Endothelial cell of umbilical vein (primary cell): ENCODE measurements around the gene CD40. TPM values are rescaled to one million over a fixed set of nuclear protein-coding genes. Genes with fewer than 3 reads are reported as not detected.

Experiments
- BruUV-seq: library from RNA; stranded (reverse); fragments of 400-500 nt; replicated peaks from 2 replicates; lab custom pipeline; 2021; lab: Mats Ljungman, UMichigan
- CTCF ChIA-PET: fragments of 300-600, 350-600 bp; sonication (Branson Sonifier 250); formaldehyde crosslinking; loops from one replicate; lab custom pipeline; 2021; ENCODE audit warnings: antibody characterized with exemption, inconsistent platforms; lab: Charles Lee
- POLR2A ChIA-PET: fragments of 300-600, 350-600 bp; sonication (Branson Sonifier 250); formaldehyde crosslinking; loops from one replicate; lab custom pipeline; 2021; ENCODE audit warnings: antibody characterized with exemption, inconsistent platforms; lab: Charles Lee
- DNase-seq: peaks from one replicate; pipeline ENCODE4 v3.0.0-alpha.2; 2011; ENCODE audit warnings: low read depth, low spot score
- FAIRE-seq: peaks from 2 replicates; lab custom pipeline; 2011; peaks lifted over from hg19 to GRCh38; lab: Jason Lieb, UNC
- H2AFZ ChIP-seq: 2 replicates; pipeline ENCODE4 v1.6.0; 2012; ENCODE audit warnings: low read depth, low read length, control low read depth, inconsistent platforms
- H3K27ac ChIP-seq: 2 replicates; pipeline ENCODE4 v1.5.1; 2011; ENCODE audit warnings: low read depth, mild to moderate bottlenecking, control low read depth, low read length, moderate library complexity; ENCODE audit not compliant: insufficient read depth
- H3K27me3 ChIP-seq, 2 experiments: 2 replicates each; pipeline versions ENCODE4 v1.6.0 to v1.6.1; 2011; ENCODE audit warnings: low read length in 2 of 2, mixed read lengths in 1 of 2; ENCODE audit not compliant: control insufficient read depth in 2 of 2, insufficient read depth in 2 of 2
- H3K36me3 ChIP-seq, 2 experiments: 2 replicates in 1 of 2; 3 replicates in 1 of 2; pipeline ENCODE4 v1.5.1; 2011; ENCODE audit warnings: low read length in 2 of 2, mild to moderate bottlenecking in 1 of 2, moderate library complexity in 1 of 2; ENCODE audit not compliant: control insufficient read depth in 2 of 2, insufficient read depth in 2 of 2; ENCODE audit errors: extremely low read depth in 1 of 2
- H3K4me1 ChIP-seq: 3 replicates; pipeline ENCODE4 v1.5.1; 2011; ENCODE audit warnings: mild to moderate bottlenecking, low read length; ENCODE audit not compliant: control insufficient read depth, insufficient read depth; ENCODE audit errors: extremely low read depth
- H3K4me2 ChIP-seq: 2 replicates; pipeline ENCODE4 v1.6.1; 2011; ENCODE audit warnings: low read length, control low read depth, mixed read lengths; ENCODE audit not compliant: insufficient read depth
- H3K4me3 ChIP-seq, 3 experiments: fragments of 200-600 bp in 1 of 3; sonication (generic), shearing (Covaris generic) in 1 of 3; replicated peaks in 1 of 3; 2 replicates each; pipeline ENCODE4 v1.5.1; 2011 to 2016; ENCODE audit warnings: control low read depth in 3 of 3, low read length in 3 of 3, mild to moderate bottlenecking in 2 of 3, inconsistent platforms in 1 of 3, low read depth in 1 of 3, moderate library complexity in 1 of 3; ENCODE audit not compliant: insufficient read depth in 1 of 3
- H3K79me2 ChIP-seq: 2 replicates; pipeline ENCODE4 v1.6.0; 2012; ENCODE audit warnings: low read length, inconsistent platforms; ENCODE audit not compliant: control insufficient read depth, insufficient read depth
- H3K9ac ChIP-seq: replicated peaks from 2 replicates; pipeline ENCODE3; 2011; ENCODE audit warnings: low read length, control low read depth; ENCODE audit not compliant: insufficient read depth; ENCODE audit errors: extremely low read depth
- H3K9me1 ChIP-seq: replicated peaks from 3 replicates; pipeline ENCODE4 v1.6.0; 2011; ENCODE audit warnings: mild to moderate bottlenecking, low read length; ENCODE audit not compliant: control insufficient read depth, insufficient read depth; ENCODE audit errors: extremely low read depth
- H3K9me3 ChIP-seq: replicated peaks from 2 replicates; pipeline ENCODE4 v1.5.1; 2012; ENCODE audit warnings: low read length, inconsistent platforms; ENCODE audit not compliant: control insufficient read depth, insufficient read depth
- H4K20me1 ChIP-seq: replicated peaks from 2 replicates; pipeline ENCODE3; 2011; ENCODE audit warnings: mild to moderate bottlenecking, low read length; ENCODE audit not compliant: control insufficient read depth, insufficient read depth; ENCODE audit errors: extremely low read depth
- EZH2 ChIP-seq: IDR thresholded peaks from 2 replicates; pipeline ENCODE4 v1.6.1; 2012; ENCODE audit warnings: borderline replicate concordance, low read depth, mild to moderate bottlenecking, moderate library complexity, low read length, inconsistent platforms; ENCODE audit not compliant: severe bottlenecking
- FOS ChIP-seq: IDR thresholded peaks from 2 replicates; pipeline ENCODE4 v1.6.1; 2011; ENCODE audit warnings: mild to moderate bottlenecking, low read length, moderate library complexity, borderline replicate concordance; ENCODE audit not compliant: insufficient read depth
- GATA2 ChIP-seq: IDR thresholded peaks from 2 replicates; pipeline ENCODE4 v1.7.0; 2011; ENCODE audit warnings: low read depth, mild to moderate bottlenecking, moderate library complexity, mixed read lengths, low read length; ENCODE audit not compliant: insufficient read length, insufficient read depth
- JUN ChIP-seq: IDR thresholded peaks from 2 replicates; pipeline ENCODE4 v1.6.1; 2011; ENCODE audit warnings: borderline replicate concordance, low read depth; ENCODE audit not compliant: insufficient read length, insufficient read depth
- MYC ChIP-seq: IDR thresholded peaks from one replicate; pipeline ENCODE4 v1.6.1; 2011; ENCODE audit warnings: mild to moderate bottlenecking, low read depth, low read length
- POLR2A ChIP-seq: IDR thresholded peaks from 2 replicates; pipeline ENCODE4 v1.6.1; 2012; ENCODE audit warnings: low read depth, mild to moderate bottlenecking, control low read depth, low read length
- POLR2AphosphoS5 ChIP-seq: IDR thresholded peaks from 2 replicates; pipeline ENCODE4 v1.6.1; 2012; ENCODE audit warnings: low read depth, mild to moderate bottlenecking, control low read depth, low read length, moderate library complexity; ENCODE audit not compliant: insufficient read depth
- dilution Hi-C: fragments of 300-500 bp; cut with MboI; formaldehyde crosslinking; loops from one replicate; pipeline ENCODE4 v1.15.0; 2019; ENCODE audit warnings: low sequenced_read_pairs; ENCODE audit not compliant: extremely low pct_ligation_motif_present
- intact Hi-C: fragments of 100-400 bp; cut with micrococcal nuclease; formaldehyde crosslinking; loops from one replicate; pipeline ENCODE4 v1.10.0; 2022
- polyA plus RNA-seq, 4 experiments: library from polyadenylated mRNA; depleted of rRNA in 3 of 4; stranded (reverse) in 3 of 4; unstranded in 1 of 4; fragments of >200 nt; gene quantifications; 2 replicates each; pipeline versions ENCODE4 v1.2.1 to v1.2.3, GENCODE V29; 2011 to 2012; ENCODE audit warnings: missing spikeins in 1 of 4
- total RNA-seq: library from RNA; stranded (reverse); gene quantifications from 2 replicates; pipeline ENCODE4 v1.2.3, GENCODE V29; 2021
- TF ChIP-seq, protein P1 (sequence below), 2 donors: IDR thresholded peaks; 1 replicate in 1 of 2; 2 replicates in 1 of 2; pipeline ENCODE4 v1.5.1; 2011; ENCODE audit warnings: low read length in 2 of 2, mild to moderate bottlenecking in 2 of 2, moderate library complexity in 2 of 2, control low read depth in 1 of 2, inconsistent platforms in 1 of 2, low read depth in 1 of 2; ENCODE audit not compliant: insufficient read depth in 1 of 2; ENCODE audit errors: extremely low read depth in 1 of 2
- TF ChIP-seq, protein P2 (sequence below): IDR thresholded peaks from 2 replicates; pipeline ENCODE4 v1.6.1; 2011; ENCODE audit not compliant: insufficient read depth, insufficient read length

CD40 gene
- total and polyA plus RNA-seq, 2 donors (not counting 3 experiments of a cell fraction or from before 2014, with no cell fraction given) = 36.6 to 38.3 TPM

DNA sequence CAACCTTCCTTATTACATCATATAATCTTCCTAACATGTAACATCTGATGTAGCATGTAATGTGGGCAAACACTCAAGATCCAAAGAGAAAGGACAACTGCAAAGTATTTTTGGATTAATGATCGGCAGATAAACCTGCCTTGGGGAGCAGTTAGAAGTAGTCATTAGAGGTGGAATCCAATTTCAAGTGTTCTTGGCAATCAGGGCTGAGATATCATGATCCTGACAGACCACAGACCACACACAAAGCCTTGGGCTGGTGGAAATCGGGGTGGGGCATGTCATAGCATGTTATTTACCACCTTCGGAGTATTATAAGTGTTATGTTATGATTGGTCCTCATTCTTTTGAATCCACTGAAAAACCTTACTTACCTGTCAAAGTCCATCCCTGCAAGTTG, 44.7 kb upstream of the CD40 start:
- no peak overlapping the region for H3K4me3 ChIP-seq
- no peaks in the 10 kb centered on the region for H3K27me3 ChIP-seq
- no peak overlapping the region for H3K27ac ChIP-seq
- H3K36me3 ChIP-seq = peaks cover 7 to 19% of the 10 kb centered on the region in 2 experiments
- TF ChIP-seq, protein P1, sequence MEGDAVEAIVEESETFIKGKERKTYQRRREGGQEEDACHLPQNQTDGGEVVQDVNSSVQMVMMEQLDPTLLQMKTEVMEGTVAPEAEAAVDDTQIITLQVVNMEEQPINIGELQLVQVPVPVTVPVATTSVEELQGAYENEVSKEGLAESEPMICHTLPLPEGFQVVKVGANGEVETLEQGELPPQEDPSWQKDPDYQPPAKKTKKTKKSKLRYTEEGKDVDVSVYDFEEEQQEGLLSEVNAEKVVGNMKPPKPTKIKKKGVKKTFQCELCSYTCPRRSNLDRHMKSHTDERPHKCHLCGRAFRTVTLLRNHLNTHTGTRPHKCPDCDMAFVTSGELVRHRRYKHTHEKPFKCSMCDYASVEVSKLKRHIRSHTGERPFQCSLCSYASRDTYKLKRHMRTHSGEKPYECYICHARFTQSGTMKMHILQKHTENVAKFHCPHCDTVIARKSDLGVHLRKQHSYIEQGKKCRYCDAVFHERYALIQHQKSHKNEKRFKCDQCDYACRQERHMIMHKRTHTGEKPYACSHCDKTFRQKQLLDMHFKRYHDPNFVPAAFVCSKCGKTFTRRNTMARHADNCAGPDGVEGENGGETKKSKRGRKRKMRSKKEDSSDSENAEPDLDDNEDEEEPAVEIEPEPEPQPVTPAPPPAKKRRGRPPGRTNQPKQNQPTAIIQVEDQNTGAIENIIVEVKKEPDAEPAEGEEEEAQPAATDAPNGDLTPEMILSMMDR (IDR thresholded peaks at IDR 0.05; ENCODE audit: extremely low read depth in 1 of 2, insufficient read depth in 1 of 2, low read depth in 1 of 2, low read length in 2 of 2) = no peak
- TF ChIP-seq, protein P2, sequence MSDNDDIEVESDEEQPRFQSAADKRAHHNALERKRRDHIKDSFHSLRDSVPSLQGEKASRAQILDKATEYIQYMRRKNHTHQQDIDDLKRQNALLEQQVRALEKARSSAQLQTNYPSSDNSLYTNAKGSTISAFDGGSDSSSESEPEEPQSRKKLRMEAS = no peak
- no peak for TF ChIP-seq GATA2
- TF ChIP-seq FOS = no peak
- TF ChIP-seq MYC = no peak
- no peak for TF ChIP-seq POLR2AphosphoS5
- no peak for TF ChIP-seq EZH2
- no peak for TF ChIP-seq JUN
- TF ChIP-seq POLR2A = no peak
- ChIA-PET CTCF (interaction anchor here (1.3 kb wide), 1 partner anchor 12 kb away, joined by 4 read pairs; no protein-coding TSS in a partner anchor), POLR2A (no interaction called here)
- DNase-seq = no peak
- H3K4me1 ChIP-seq = no peaks in the 10 kb centered on the region
- no peak overlapping the region for H3K4me2 ChIP-seq
- no peaks in the 10 kb centered on the region for H4K20me1 ChIP-seq
- intact Hi-C loops (no loop called here), dilution Hi-C loops (no loop called here)
- no peak overlapping the region for H2AFZ ChIP-seq
- H3K9ac ChIP-seq = no peak overlapping the region
- no peaks in the 10 kb centered on the region for H3K79me2 ChIP-seq
- no peak for FAIRE-seq
- H3K9me3 ChIP-seq = no peaks in the 10 kb centered on the region
- BruUV-seq = no TSS peak
- H3K9me1 ChIP-seq = no peaks in the 10 kb centered on the region
